ENCODE results near the gene DUS2. TPM values are rescaled to one million over a fixed set of nuclear protein-coding genes. Genes with fewer than 3 reads are reported as not detected.

Gene DUS2
- total and polyA plus RNA-seq, 2 of the 8 experiments (the other 6 are each of a cell fraction or from before 2014, with no cell fraction given), result 17.2 to 27.0 TPM

DNA sequence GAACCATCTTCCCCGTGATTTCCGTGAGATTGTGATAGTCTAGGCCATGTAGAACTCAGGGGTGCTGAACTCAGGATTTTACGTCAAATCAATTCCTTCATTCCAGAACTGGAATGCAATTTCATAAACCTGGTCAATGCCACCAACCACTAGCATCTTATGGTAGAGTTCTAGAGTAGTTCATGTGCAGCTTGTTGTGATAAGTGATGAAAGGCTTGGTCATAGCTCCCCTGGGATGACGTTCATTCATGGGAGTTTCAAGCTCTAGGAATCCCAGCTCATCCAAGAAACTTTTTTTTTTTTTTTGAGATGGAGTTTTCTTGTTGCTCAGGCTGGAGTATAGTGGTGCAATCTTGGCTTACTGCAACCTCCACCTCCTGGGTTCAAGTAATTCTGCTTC lies 20.1 kb upstream of the DUS2 start:
- no peaks in the 10 kb centered on the region for H3K23me2 ChIP-seq (ENCODE audit: low read depth, low read length)
- POLR2A ChIA-PET (ENCODE audit: partially characterized antibody), result interaction anchor here (4.5 kb wide), 1 partner anchor 20 kb away, joined by 23 read pairs; the partner anchor contains the start of genes DDX28 and DUS2
- no peaks in the 10 kb centered on the region for H3K27me3 ChIP-seq (replicated peaks in 1 of 4; ENCODE audit: control insufficient read depth in 3 of 4, extremely low read depth in 1 of 4, insufficient read depth in 3 of 4, low read length in 3 of 4)
- no peak overlapping the region for H2BK120ac ChIP-seq (replicated peaks; ENCODE audit: low read depth, low read length)
- H4K20me1 ChIP-seq (replicated peaks in 1 of 2; ENCODE audit: control insufficient read depth in 1 of 2, insufficient read depth in 2 of 2, low read length in 2 of 2), result no peaks in the 10 kb centered on the region
- H3K27ac ChIP-seq (ENCODE audit: low read depth, low read length), result no peak overlapping the region
- no peak overlapping the region for H4K91ac ChIP-seq (replicated peaks; ENCODE audit: insufficient read length, low read length)
- DNase-seq (ENCODE audit: low read depth in 1 of 2, low spot score in 2 of 2) (no peak), FAIRE-seq (no peak)
- no peak overlapping the region for H2AFZ ChIP-seq (ENCODE audit: low read length)
- no peaks in the 10 kb centered on the region for H3K9me3 ChIP-seq (ENCODE audit: insufficient read depth in 2 of 2, low read depth in 1 of 2, low read length in 1 of 2)
- H3K18ac ChIP-seq (ENCODE audit: extremely low read depth, low read length), result no peak overlapping the region
- H2BK5ac ChIP-seq (ENCODE audit: low read depth, low read length), result no peak overlapping the region
- no peak overlapping the region for H3K4me2 ChIP-seq (ENCODE audit: insufficient read depth in 1 of 2, low read depth in 2 of 2, low read length in 2 of 2)
- no peak overlapping the region for H2BK15ac ChIP-seq (ENCODE audit: low read length)
- TF ChIP-seq PHF8 (conservative IDR thresholded peaks at IDR 0.05; ENCODE audit: low read depth, low read length), result no peak
- TF ChIP-seq KDM5A (IDR thresholded peaks at IDR 0.05; ENCODE audit: low read length), result no peak
- H3K56ac ChIP-seq (replicated peaks; ENCODE audit: insufficient read length, low read depth, low read length), result no peak overlapping the region
- H3K14ac ChIP-seq (ENCODE audit: insufficient read length), result no peak overlapping the region
- no peaks in the 10 kb centered on the region for H3K79me2 ChIP-seq (ENCODE audit: control insufficient read depth in 1 of 2, insufficient read depth in 2 of 2, low read length in 2 of 2)
- H3K4me1 ChIP-seq (replicated peaks in 1 of 4; ENCODE audit: control insufficient read depth in 3 of 4, insufficient read depth in 4 of 4, low read length in 3 of 4), result no peaks in the 10 kb centered on the region; a peak in 1 of 7 replicates
- no peak overlapping the region for H4K5ac ChIP-seq (ENCODE audit: insufficient read length, low read depth, low read length)
- H3K23ac ChIP-seq (ENCODE audit: insufficient read length), result no peak overlapping the region
- no peak overlapping the region for H2BK20ac ChIP-seq (ENCODE audit: low read length)
- 89% methylated on average over 4 of the region's 4 CpGs; no CpG with 5 or more reads in 1 of the 2 experiments for WGBS, 2 experiments (ENCODE audit: extremely low coverage in 1 of 2, insufficient coverage in 1 of 2, insufficient read length in 1 of 2, insufficient replicate concordance in 2 of 2, low coverage in 1 of 2, low lambda C conversion rate in 2 of 2, missing lambda C conversion rate in 1 of 2)
- H2AK5ac ChIP-seq (ENCODE audit: low read depth, low read length), result no peak overlapping the region
- H3K36me3 ChIP-seq (ENCODE audit: control insufficient read depth in 2 of 4, insufficient read depth in 4 of 4, low read length in 3 of 4), result no peaks in the 10 kb centered on the region
- no peak overlapping the region for H3K4me3 ChIP-seq (ENCODE audit: extremely low read depth in 1 of 4, insufficient read depth in 2 of 4, low read depth in 3 of 4, low read length in 4 of 4)
- no peak overlapping the region for H3K4ac ChIP-seq (replicated peaks; ENCODE audit: insufficient read length, low read depth, low read length)
- no peak overlapping the region for H4K8ac ChIP-seq (ENCODE audit: extremely low read depth, insufficient read depth, low read length)
- H2BK12ac ChIP-seq (ENCODE audit: low read depth, low read length), result no peak overlapping the region
- no peak overlapping the region for H3K9ac ChIP-seq (replicated peaks in 1 of 4; ENCODE audit: extremely low read depth in 1 of 4, low read depth in 3 of 4, low read length in 3 of 4)
- CTCF ChIA-PET (ENCODE audit: partially characterized antibody), result interaction anchor here (0.6 to 1.8 kb wide), 5 partner anchors 12 to 1751 kb away, joined by 3 to 5 read pairs (median 4); partner anchors contain the start of genes DDX28 and DUS2
- H3K79me1 ChIP-seq (ENCODE audit: low read depth, low read length), result no peaks in the 10 kb centered on the region; the same call in 1 of the 2 replicates

All from H1 (cell line).